ENCODE measurements around the gene CRABP2.

The CRABP2 gene

DNA sequence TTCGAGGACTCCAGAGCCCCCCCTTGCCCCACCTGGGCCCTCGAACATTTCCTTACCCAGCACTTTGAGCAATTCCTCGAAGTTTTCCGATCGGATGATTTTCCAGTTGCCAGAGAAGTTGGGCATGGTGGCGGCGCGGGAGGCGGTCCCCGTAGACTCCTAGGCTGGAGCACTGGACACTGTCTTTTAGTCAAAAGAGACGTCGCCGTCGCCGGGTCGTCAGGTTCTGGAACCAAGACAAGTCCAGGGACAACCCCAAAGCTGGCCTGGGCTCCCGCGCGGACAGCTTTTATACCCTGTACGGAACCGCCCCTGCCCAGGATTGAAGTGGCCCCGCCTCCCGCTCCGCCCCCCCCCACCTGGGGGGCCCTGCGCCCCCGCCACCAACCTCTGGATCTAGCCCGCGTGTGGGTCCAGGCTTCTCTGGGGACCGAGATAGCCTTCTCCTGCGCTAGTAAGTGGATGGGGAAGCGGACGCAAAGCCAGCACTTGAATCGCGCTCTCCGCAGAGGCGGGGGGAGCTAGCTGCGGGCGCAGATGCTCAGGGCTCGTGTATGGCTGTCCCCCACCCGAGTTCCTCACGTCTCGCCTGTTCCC is at the start of gene CRABP2:
Gene CRABP2 (minus strand): TSS at position 263 of the 597 bp plus-strand sequence. CDS start 137 bp downstream, at position 126.
- no peak for DNase-seq (ENCODE audit: low spot score)

DNA sequence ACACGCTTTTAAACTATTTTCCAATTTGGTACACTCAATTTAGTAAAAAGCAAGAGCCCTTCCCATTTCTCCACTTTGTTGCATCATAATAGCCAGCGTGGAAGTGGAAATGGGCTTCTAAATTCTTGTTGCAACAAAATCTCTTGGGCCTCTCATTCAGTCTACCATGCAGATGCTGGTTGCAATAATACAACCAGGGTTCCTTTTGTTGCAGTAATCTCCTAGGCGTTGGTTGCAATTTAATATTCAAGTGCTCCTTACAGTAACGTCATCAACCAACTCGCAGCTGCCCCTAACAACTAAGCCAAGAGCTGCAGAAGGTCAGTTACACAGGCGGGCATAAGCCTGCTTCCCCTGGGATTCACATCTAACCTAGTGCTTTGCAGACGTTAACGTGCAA is 48.8 kb upstream of the CRABP2 start:
- DNase-seq (ENCODE audit: low spot score) = no peak

DNA sequence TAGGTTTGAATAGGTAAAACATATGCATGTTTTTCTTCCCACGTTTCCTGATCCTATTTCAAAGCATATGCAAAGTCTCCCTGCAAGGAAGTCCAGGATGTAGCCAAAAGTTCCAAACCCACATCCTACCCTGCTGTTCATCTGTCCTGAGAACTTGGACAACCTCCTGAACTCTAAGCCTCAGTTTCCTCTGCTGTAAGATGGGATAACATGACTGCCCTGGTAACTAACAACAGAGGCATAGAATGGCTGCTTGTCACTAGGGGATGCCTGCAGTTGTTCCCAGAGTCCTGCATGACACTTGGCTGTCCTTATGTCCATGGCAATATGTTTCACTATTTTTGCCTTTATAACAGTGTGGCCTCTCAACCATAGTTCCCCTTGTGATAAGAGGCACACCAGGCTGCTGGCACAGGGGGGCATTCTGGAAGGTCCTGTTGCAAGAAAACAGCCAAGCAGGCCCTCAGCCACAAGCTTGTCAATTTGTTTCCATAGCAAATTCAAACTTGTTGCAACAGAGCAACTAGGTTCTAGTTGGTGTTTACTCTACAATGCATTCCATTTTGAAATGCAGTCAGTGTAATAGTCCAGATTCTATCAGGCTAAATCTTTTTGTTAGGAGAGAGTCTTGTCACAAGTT is 47.6 kb upstream of the CRABP2 start:
- no peak for DNase-seq (ENCODE audit: low spot score)

DNA sequence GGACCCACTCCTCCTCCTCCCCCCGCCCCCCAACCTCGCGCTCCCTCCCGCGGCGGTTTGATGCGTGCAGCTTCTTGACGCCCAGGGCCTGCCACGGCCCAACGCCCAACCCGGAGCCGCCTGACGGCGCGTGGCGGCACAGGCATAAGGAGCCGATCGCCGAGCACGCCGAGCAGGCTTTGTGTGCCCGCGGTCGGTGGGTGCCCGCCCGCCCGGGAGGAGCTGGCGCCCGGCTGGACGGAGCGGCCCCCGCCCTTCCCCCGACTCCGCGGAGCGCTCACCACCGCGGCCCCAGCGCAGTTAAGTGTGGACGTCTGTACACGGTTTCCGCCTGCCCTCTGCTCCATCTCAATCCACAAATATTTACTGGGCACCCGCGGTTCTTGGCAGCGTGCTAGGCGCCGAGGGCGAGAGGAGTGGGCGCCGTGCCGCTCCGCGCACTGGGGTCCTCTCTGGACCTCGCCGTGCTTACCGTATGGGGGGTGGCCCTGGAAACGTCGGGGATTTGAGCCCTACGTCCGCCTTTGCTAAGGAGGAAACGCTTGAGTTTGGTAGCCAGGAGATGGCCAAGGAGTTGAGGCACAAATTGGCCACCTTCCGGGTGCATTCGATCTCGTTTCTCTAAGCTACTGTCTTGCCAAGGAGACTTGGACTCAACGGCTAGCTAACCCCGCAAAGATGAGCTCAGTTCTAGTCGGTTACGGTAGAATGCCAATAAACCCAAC is 46.5 kb upstream of the CRABP2 start:
- peak; percentile 96 for DNase-seq (ENCODE audit: low spot score)

DNA sequence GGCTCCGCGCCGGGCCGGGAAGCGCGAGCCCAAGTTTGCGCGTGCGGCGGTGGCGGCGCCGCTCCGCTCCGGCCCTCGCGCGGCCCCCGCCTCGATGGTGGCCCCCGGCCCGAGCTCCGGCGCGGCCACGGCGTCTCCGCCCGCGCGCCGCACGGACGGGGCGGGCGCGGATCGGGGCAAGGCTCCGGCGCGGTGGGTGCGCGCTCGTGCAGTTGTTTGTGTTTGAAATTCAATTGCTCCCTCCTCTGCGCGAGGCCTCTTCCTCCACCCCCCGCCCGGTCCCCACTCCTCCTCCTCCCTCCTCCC is 46.0 kb upstream of the CRABP2 start, which contains the start of gene HDGF:
Gene HDGF (minus strand): TSS at position 225 of the 306 bp plus-strand sequence. CDS start 246 bp downstream, outside the sequence.
- no peak for DNase-seq (ENCODE audit: low spot score)

DNA sequence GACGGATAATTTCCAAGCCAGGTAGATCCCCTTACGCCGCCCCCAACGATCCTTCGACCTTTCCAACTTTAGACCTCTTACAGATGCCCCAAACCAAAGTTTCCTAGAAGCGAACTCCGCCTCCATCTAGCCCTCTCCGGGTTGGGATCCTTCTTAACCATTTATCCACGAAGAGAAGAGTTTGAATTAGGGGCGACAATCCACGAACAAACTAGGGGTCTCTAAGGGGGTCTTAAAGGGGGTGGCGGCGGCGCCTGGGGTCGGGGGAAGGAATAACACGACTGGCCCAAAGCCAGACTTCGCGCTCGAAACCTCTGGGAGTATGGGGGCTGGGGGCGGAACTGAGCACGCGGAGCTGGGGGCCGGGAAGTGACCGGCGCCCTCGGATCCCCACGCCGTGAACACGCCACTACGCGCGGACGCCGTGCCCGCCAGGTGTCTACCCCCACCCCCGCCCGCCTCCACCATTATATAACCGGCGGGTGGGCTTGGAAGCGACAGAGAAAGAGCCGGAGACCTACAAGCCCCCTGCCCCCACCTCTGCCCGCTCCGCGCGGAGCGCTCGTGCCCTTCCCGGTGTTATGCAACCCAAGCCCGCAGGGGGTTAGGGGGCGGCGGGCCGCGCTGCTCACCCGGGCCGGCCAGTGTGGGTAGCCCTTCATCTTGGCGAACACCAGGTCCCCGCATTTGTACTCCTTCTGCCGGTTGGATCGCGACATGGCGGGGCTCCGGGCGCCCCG is 45.5 kb upstream of the CRABP2 start:
- DNase-seq (ENCODE audit: low spot score) = no peak

DNA sequence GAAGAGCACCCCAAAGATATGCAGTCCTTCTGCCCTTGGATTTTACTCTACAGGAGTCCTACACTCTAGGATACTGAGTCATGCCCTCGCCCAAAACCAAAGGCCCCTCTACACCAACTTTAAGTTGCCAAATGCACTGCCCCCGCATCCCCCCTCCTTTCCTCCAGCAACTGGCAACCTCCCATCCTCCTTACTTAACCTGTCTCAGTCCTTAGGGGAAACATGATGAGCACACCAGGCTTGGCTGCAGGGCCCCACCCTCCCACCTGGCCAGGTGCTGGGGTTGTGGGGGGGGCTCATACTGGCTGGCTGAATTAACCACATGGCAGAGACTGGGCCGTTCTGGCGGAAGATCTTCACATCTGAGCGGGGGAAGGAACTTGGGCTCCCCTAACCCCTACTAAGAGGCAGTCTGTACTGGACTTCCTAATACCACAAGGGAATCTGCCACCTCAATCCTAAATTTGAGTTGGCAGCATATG is 44.8 kb upstream of the CRABP2 start:
- DNase-seq (ENCODE audit: low spot score) = no peak

DNA sequence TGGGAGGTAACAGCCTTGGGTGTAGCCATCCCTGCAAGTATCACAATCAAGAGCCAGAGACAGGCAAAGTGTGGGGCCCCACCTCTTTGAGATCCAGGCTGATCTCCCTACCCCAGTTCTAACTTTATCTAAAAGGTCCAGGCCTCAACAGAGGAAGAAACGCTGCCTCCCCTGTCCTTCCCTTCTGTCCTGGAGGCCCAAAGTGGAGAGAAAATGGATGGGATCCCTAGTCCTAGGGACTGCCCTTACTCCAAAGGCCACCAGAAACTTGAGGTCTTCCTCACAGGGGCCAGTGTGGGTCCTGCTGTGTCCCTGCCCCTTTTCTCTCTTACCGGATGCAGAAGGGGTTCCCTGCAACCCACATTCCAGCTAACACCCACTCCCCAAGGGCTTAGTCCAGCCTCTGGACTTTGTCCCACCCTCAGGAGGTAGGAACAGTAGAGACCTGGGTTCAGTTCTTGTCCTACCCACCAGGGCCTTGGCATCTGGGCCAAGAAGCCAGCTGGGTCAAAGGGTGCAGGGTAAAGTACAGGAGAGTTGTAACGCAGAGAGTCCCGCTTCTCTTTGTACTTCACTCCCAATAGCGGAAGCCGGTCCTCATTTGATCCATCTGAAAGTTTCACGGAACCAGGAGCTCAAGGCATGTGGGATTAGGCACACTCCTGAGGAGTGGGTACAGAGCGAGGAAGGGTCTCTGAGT is 44.2 kb upstream of the CRABP2 start:
- DNase-seq (ENCODE audit: low spot score) = no peak

DNA sequence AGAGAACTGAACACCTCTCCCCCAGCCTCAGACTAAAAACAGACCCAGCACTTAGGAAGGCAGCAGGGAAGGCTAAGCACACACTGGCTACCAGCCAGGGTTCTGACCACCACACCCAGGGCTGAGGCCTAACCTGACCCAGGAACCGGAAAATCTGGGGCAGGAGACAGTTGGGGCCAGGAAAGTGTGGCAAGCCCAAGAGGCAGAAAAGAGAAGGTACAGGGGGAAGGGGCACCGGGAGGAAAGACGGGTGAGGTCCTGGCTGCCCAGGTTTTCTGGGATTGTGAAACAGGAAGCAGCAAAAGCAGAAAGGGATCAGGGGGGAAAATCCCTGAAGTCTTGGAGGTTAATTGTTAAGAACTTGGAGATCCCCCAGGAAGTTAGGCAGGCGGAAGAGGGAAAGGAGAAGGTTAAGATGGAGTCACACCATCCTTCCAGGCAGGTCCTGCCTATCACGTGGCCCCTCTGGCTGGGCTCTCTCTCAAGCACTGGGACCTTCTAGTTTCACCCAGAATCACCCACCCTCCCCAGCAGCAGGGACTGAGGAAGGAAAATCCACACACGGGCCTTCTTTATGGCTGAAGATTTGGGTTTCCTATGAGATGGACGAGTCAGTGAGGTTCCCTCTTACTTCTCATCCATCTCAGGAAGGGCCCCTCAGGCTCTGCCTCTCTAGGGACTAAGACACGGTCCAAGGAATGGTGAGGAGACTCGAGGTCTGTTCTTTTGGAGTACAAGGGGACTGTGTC is 43.5 kb upstream of the CRABP2 start:
- peak; percentile 56 for DNase-seq (ENCODE audit: low spot score)

DNA sequence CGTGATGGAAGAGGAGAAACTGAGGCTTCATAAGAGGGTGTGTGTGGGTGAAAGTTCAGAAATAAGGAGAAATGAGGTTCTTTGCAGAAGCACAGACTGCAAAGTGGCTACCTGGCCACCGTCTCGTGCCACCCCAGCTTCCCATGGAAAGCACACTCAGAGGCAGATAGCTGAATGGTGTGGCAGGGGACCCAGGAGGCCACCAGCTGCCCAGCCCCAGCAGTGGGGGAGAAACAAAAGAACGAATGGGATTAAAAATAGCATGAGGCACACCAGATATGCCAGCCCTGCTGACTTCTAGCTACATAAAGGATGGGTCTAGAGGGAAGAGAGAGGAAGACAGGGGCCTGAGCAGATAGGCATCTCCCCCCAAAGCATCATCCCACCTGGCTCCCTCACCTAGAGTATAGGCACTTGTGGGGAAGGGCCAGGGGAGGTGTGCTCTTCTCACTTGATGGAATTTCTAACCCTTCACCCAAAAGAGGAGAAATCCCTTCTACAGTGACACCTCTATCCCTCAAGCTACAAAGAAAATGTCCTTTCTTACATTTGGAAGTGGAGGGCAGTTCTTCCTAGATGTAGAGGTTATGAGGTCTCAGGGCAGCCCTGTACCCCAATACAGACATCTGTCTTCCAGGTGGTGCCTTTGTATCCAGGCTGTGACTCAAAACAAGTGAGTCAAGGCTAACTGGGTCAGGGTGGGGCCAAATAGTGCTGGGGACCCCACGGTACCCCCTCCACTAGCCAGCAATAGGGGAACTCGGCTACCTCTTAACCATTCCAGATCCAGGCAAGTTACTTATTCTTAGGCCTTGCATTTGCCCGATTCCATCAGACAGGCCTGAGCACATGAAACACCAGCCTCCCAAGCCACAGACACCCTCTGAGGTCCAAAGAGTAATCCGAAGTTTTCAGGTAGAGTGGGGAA is 42.6 kb upstream of the CRABP2 start:
- DNase-seq (ENCODE audit: low spot score) = no peak

DNA sequence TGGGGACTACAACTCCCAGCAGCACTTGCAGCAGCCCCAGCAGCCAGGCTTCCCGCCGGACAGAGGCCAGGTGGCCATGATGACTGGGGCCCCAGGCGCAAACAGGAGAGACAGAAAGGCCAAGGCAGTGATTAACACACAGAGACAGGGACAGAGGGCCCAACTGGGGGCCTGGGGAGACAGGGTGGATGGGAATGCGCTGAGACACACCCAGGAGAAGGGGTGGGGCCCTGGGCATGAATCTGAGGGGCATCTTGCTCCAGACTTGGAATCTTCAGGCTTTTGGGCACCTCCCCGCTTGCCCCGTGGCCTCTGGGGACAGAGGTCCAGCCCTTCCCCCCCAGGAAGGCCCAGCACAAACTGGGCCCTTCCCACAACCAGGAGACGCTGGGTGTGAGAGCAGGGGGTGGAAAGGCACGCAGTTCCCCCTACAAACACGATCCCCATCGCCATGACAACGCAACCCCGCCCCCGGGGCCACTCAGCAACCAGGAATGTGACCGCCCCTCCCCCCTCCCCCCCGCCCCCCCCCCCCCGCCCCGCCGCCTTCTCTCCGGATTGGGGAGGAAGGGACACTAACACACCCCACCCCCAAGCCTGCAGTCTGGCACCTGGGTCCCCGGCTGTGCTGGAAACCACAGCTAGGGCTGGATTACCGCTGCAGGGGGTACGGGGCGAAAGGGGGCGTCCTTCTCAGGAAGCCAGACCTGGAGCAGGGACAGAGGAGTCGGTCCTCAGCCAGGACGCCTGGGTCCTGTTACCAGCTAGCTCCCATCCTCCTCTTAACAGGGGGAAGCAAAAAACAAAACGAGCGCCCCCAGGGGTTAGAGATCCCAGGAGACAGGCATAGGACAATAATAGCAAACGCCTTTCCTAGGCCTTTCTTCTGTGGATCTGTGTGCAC is 41.6 kb upstream of the CRABP2 start:
- peak; percentile 71 for DNase-seq (ENCODE audit: low spot score)

DNA sequence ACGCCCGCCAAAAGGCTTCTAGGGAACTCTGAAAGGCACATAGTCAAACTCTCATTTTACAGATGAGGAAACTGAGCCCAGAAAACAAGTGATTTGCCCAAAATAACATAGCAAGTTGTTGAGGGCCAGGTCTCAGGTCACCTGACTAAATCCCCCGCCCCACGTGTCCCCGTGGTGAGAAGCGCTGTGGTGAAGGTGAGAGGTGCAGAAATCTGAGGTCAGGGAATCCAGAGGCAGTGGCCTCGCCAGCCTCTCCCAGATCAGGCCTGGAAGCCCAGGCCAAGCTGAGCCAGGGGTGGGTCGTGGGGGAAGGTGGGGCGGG is 41.0 kb upstream of the CRABP2 start:
- no peak for DNase-seq (ENCODE audit: low spot score)

DNA sequence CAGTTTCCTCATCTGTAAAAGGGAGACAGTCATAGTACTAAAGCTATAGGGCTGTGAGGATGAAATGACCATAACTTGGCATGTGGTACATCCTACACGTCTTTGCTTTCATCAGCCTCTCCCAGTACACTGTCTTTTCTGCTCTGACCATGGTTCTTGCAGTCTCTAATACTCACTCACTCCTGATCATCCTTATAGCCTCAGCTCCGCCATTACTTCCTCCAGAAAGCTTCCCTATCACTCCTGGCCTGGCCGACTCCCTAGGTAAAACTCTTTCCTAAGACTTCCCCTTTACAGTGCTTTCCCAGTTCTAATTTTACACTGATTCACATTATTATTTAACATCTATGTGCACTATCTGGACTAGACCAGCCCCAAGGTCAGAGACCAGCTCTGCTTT is 40.5 kb upstream of the CRABP2 start:
- DNase-seq (ENCODE audit: low spot score) = no peak

DNA sequence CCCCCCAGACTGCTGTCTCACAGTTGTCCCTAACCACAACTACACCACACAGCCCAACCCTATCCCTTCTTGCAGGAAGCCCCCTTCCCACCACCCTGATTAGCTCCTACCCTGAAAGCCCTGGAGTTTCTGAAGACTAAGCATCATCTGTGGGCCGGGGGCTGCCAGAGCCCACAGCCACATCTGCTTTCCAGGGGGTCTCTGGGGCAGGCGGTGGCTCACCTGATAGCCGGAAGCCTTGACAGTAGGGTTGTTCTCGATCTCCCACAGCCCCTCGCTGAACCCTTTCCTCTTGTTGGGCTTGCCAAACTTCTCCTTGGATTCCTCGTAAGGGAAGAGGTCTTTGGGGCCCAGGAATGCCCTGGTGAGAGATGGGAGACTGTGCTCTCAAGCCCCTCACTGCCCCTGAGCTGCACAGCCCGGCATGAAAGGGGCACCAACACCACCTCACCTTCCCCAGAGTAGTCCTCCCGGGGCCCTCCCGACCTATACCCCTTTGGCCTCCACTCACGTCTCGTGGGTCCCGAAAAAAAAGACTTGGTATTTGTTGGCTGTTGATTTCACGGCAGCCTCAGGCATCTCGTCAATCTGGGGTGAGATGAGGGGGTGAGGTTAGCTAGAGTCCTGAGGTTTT is 39.5 kb upstream of the CRABP2 start:
- DNase-seq (ENCODE audit: low spot score) = no peak

DNA sequence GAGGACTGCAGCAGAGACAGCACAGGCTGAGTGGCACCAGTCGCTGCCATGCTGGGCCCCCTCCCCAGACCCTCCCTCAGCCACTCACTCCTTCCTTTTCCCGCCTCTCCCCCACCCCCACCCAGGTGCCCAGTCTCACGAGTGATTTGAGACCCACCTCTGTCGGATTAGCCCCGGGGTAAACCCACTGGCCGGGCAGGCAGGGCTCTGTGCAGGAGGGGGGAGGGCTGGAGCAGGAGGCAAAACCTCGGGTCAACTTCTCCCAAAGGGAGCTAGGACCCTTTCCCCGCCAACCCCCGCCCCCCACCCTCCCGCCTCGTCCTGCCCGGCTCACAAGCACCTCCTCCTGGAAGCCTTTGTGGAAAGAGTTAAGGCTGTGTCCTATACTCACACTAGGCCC is 39.0 kb upstream of the CRABP2 start:
- no peak for DNase-seq (ENCODE audit: low spot score)

DNA sequence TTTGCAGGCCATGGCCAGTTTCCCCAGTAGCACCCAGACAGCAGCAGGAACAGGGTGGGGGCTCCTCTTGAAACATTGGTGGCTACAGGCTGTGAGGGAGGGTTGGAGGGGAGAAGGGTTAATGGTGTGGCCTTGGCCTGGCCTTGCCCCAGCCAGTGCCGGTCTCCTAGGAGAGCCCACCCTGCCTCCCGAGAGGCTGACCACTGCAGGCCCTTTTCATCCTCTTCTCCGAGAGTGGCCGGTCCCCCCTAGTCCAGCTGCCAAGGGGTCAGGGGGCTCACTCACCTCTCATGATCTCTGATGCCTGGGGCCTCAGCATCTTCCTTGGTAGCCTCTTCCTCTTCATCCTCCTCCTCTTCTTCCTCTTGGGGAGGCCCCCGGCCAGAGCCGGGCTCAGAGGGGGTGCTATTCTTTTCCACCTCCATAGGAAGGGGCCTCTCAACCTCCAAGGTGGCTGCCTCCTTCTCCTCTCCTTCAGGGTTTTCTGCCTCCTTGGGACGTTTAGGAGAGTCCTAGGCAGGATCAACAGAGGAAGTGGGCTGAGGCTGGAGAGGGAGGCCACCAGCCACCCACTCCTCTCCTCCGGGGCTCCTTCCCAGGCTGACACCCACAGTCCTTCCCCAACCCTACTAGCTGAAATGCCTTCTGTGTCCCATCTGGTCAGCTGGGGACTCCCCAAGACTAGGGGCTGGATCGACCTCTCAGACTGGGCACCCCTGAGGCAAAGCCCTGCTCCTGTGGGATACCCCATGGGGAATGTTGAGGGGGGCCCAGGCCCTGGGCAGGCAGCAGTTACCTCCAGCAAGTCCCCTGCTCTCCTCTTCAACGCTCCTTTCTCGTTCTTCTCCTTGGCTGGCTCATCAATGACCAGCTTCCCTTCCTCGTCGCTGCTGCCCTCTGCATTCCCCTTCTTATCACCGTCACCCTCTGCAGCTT is 38.3 kb upstream of the CRABP2 start:
- DNase-seq (ENCODE audit: low spot score) = no peak

DNA sequence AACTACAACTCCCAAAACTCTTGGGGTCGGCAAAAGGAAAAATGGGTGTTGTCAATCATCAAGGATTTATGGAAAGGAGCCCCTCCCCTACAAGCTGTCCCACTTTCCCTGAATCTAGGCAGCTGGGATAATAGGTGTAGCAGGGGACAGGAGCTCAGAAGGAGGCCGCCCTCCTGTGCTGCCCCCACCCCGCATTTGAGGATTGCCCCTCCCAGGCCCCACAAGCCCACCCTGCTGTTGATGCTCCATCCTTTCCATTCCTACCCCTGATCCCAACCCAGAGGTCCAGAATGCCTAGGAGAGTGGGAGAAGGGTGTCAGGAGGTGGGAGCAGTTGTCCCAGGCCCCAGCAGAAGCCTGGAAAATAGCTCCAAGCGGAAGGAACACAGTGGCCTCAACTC is 37.4 kb upstream of the CRABP2 start:
- no peak for DNase-seq (ENCODE audit: low spot score)

DNA sequence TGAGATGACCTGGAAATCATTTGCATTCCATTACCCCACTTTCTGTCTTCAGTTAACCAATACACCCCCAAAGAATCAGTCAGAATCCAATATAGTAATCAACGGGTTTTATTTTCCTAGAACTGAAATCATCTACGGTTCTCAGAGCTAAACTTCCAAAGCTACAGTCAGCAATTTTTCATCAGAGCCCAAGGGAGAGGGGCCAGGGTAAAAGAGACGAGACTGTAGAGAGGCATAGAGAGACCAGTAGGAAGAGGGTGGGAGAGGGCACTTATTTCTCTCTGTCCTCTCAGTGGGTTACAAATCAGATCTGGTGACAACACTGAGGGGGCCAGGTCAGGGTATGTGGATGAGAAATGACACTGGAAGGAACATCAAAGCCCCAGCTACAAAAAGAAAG is 36.6 kb upstream of the CRABP2 start:
- no peak for DNase-seq (ENCODE audit: low spot score)
